ENCODE data around the gene GRPEL1. TPM values are rescaled to one million over a fixed set of nuclear protein-coding genes. Genes with fewer than 3 reads are reported as not detected.

GRPEL1 gene
- total and polyA plus RNA-seq, 2 experiments from 2014 or later = 28.3 to 56.5 TPM

DNA sequence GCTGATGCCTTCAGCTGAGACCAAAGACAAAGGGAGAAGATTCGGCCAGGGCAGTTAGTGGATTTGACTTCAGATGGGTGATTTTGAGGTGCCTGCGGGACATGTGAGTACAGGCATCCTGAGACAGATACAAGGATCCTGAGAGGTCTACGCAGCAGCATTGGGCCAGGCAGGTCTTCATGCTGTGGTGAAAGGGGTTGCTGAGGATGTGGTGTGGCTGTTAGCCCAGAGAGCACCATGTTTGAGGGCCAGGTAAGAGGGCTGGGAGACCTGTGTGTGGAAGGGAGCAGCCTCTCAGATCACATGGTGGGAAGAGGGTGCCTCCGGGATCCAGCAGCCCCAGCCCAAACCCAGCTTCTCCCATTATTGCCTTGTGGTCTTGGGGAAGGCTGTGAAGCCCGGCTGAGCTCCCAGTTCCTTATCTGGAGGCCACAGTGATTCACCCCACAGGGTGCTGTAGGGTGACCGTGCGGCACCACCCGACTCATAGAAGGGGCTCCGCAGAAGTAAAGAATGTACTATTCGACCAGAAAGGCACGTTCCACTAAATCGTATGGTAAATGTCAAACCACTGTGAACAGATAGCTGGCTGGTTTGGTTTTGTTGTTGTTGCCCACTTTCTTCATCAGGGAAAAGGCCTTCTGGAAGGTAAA is 52.4 kb downstream of the GRPEL1 start:
- peaks cover 3% of the 10 kb centered on the region for H3K79me2 ChIP-seq

DNA sequence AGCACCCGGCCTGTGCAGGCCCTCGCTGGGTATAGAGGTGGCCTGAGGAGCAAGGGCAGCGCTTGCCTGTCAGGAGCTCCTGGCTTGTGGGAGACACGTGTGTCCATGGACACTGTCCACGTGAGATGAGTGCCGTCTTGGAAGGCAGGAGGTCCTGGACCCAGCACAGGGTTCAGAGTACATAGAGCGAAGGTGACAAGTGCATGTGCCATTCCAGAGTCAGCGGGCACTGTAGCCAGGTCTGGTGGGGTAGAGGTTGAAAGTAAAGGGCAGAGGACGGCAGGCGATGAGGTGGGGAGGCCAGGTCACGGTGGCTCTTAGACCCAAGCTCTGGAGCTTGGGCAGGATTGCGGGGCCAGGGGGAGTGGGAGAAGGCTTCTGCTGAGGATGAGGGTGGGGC is 53.0 kb downstream of the GRPEL1 start:
- Histone ChIP-seq H3K36me3 (replicated peaks; ENCODE audit: insufficient read depth, low read depth) (no peaks in the 10 kb centered on the region), H3K27me3 (no peaks in the 10 kb centered on the region), H2AFZ (no peak overlapping the region), H3K9me2 (replicated peaks; ENCODE audit: insufficient read depth) (no peaks in the 10 kb centered on the region), H3K4me1 (ENCODE audit: insufficient read depth) (peaks cover 16% of the 10 kb centered on the region), H3K4me2 (no peak overlapping the region), H3K4me3 (no peak overlapping the region), H3K79me2 (peaks cover 3% of the 10 kb centered on the region), H4K20me1 (ENCODE audit: insufficient read depth, poor library complexity, severe bottlenecking) (no peaks in the 10 kb centered on the region), H3K9me3 (ENCODE audit: low read depth) (no peaks in the 10 kb centered on the region), H3K27ac (no peak overlapping the region)
- WGBS (ENCODE audit: low lambda C conversion rate, missing lambda C conversion rate) = 98% methylated on average over 12 of the region's 12 CpGs
- TF ChIP-seq EZH2 (IDR thresholded peaks at IDR 0.05; ENCODE audit: borderline replicate concordance) (no peak), EZH2phosphoT487 (IDR thresholded peaks at IDR 0.05; ENCODE audit: low read depth, severe bottlenecking, unreplicated experiment) (no peak)
- TF ChIP-seq, protein P1, sequence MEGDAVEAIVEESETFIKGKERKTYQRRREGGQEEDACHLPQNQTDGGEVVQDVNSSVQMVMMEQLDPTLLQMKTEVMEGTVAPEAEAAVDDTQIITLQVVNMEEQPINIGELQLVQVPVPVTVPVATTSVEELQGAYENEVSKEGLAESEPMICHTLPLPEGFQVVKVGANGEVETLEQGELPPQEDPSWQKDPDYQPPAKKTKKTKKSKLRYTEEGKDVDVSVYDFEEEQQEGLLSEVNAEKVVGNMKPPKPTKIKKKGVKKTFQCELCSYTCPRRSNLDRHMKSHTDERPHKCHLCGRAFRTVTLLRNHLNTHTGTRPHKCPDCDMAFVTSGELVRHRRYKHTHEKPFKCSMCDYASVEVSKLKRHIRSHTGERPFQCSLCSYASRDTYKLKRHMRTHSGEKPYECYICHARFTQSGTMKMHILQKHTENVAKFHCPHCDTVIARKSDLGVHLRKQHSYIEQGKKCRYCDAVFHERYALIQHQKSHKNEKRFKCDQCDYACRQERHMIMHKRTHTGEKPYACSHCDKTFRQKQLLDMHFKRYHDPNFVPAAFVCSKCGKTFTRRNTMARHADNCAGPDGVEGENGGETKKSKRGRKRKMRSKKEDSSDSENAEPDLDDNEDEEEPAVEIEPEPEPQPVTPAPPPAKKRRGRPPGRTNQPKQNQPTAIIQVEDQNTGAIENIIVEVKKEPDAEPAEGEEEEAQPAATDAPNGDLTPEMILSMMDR (IDR thresholded peaks at IDR 0.05; ENCODE audit: poor library complexity) = no peak
- DNase-seq (ENCODE audit: low spot score) = no peak

More for the DNA sequence above, 52.4 kb downstream of the GRPEL1 start:
- H3K9me3 ChIP-seq (ENCODE audit: low read depth) = no peaks in the 10 kb centered on the region
- no peak overlapping the region for H3K4me3 ChIP-seq
- no peaks in the 10 kb centered on the region for H4K20me1 ChIP-seq (ENCODE audit: insufficient read depth, poor library complexity, severe bottlenecking)
- no peak for DNase-seq (ENCODE audit: low spot score)
- no peaks in the 10 kb centered on the region for H3K9me2 ChIP-seq (replicated peaks; ENCODE audit: insufficient read depth)
- H3K4me1 ChIP-seq (ENCODE audit: insufficient read depth) = peaks cover 16% of the 10 kb centered on the region
- TF ChIP-seq EZH2phosphoT487 (IDR thresholded peaks at IDR 0.05; ENCODE audit: low read depth, severe bottlenecking, unreplicated experiment) (no peak), EZH2 (IDR thresholded peaks at IDR 0.05; ENCODE audit: borderline replicate concordance) (no peak)
- TF ChIP-seq, protein P1 (IDR thresholded peaks at IDR 0.05; ENCODE audit: poor library complexity) = no peak
- peak overlapping the region; percentile 42 for H3K27ac ChIP-seq
- H3K4me2 ChIP-seq = no peak overlapping the region
- H3K27me3 ChIP-seq = no peaks in the 10 kb centered on the region
- WGBS (ENCODE audit: low lambda C conversion rate, missing lambda C conversion rate) = 88% methylated on average over 12 of the region's 12 CpGs
- no peak overlapping the region for H2AFZ ChIP-seq
- no peaks in the 10 kb centered on the region for H3K36me3 ChIP-seq (replicated peaks; ENCODE audit: insufficient read depth, low read depth)

DNA sequence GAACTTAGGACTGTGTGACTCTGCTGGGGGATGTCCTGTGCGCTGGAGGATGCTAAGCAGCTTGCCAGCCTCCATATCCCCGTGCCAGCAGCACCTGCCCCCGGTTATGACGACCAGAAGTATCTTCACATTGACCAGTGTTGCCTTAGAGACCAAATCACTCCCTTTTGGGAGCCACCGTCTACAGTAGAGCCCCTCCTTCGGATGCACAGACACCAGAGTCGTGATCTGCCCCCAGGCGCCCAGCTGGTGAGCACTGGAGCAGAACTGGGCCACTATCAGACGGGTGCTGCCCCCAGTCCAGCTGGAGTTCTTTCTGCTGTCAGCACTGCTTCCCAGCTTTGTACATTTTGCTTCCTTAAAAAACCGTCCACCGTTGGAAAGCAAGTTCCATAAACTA is 54.7 kb downstream of the GRPEL1 start:
- TF ChIP-seq EZH2phosphoT487 (IDR thresholded peaks at IDR 0.05; ENCODE audit: low read depth, severe bottlenecking, unreplicated experiment) (no peak), EZH2 (IDR thresholded peaks at IDR 0.05; ENCODE audit: borderline replicate concordance) (no peak)
- TF ChIP-seq, protein P1 (IDR thresholded peaks at IDR 0.05; ENCODE audit: poor library complexity) = no peak
- Histone ChIP-seq H3K9me2 (replicated peaks; ENCODE audit: insufficient read depth) (no peaks in the 10 kb centered on the region), H4K20me1 (ENCODE audit: insufficient read depth, poor library complexity, severe bottlenecking) (no peaks in the 10 kb centered on the region), H3K36me3 (replicated peaks; ENCODE audit: insufficient read depth, low read depth) (no peaks in the 10 kb centered on the region), H3K4me3 (no peak overlapping the region), H3K9me3 (ENCODE audit: low read depth) (no peaks in the 10 kb centered on the region), H2AFZ (no peak overlapping the region), H3K27ac (no peak overlapping the region), H3K27me3 (no peaks in the 10 kb centered on the region), H3K4me1 (ENCODE audit: insufficient read depth) (peaks cover 16% of the 10 kb centered on the region), H3K79me2 (peaks cover 4% of the 10 kb centered on the region), H3K4me2 (no peak overlapping the region)
- DNase-seq (ENCODE audit: low spot score) = no peak
- WGBS (ENCODE audit: low lambda C conversion rate, missing lambda C conversion rate) = 98% methylated on average over 11 of the region's 11 CpGs

Measured in hepatocyte (in vitro differentiated cells).